Large intestine (tissue), 3 donors: ENCODE measurements around the gene KCNIP2. TPM values are rescaled to one million over a fixed set of nuclear protein-coding genes. Genes with fewer than 3 reads are reported as not detected.

Source experiments
- DNase-seq, 2 donors: peaks; one replicate each; pipeline versions ENCODE4 v3.0.0 to v3.0.0-alpha.2; 2013
- H3K27ac ChIP-seq: one replicate; pipeline ENCODE4 v1.5.1; 2013; ENCODE audit warnings: low read length
- H3K27me3 ChIP-seq: 2 replicates; pipeline ENCODE4 v1.6.1; 2013; ENCODE audit warnings: low read length; ENCODE audit not compliant: control insufficient read depth, insufficient read depth
- H3K36me3 ChIP-seq: 2 replicates; pipeline ENCODE4 v1.6.1; 2013; ENCODE audit warnings: low read length; ENCODE audit not compliant: control insufficient read depth, insufficient read depth
- H3K4me1 ChIP-seq: one replicate; pipeline ENCODE4 v1.6.1; 2013; ENCODE audit warnings: low read length; ENCODE audit not compliant: control insufficient read depth, insufficient read depth
- H3K4me3 ChIP-seq: one replicate; pipeline ENCODE4 v1.5.1; 2013; ENCODE audit warnings: low read length
- H3K9me3 ChIP-seq: one replicate; pipeline ENCODE4 v1.6.1; 2013; ENCODE audit warnings: mild to moderate bottlenecking, low read depth, low read length, moderate library complexity; ENCODE audit not compliant: control insufficient read depth
- WGBS: methylation state at CpG from one replicate; pipeline ENCODE4 v1.1.5; 2013; ENCODE audit warnings: low lambda C conversion rate; ENCODE audit not compliant: insufficient coverage; 5-methylcytosine and 5-hydroxymethylcytosine counted together
- polyA plus RNA-seq: library from polyadenylated mRNA; unstranded; fragments of 120-200 nt; gene quantifications from one replicate; pipeline ENCODE4 v1.2.1, GENCODE V29; 2013

Gene KCNIP2
- polyA plus RNA-seq, 1 donor, result 21.2 TPM

GRCh38 chr10:101782811-101783735, 60.5 kb downstream of the KCNIP2 start, which contains the start of gene NPM3:
Gene NPM3, minus strand, starts transcription at chr10:101783446. Its CDS starts 56 bp downstream, at chr10:101783390.
- peaks cover 32% of the 10 kb centered on the region for H3K4me1 ChIP-seq
- H3K36me3 ChIP-seq, result peaks cover 30% of the 10 kb centered on the region
- peak within 1 kb of the TSS; percentile 92 for H3K4me3 ChIP-seq
- WGBS, result no CpG with 5 or more reads among the region's 57 CpGs
- H3K9me3 ChIP-seq, result peaks cover 9% of the 10 kb centered on the region
- H3K27me3 ChIP-seq, result peaks cover 23% of the 10 kb centered on the region
- peak within 1 kb of the TSS; percentile 21 for H3K27ac ChIP-seq
- DNase-seq, result peak; percentile 65 to 81

- peaks cover 36% of the 10 kb centered on the region for H3K4me1 ChIP-seq
These were observed 61.4 kb downstream of the KCNIP2 start for GRCh38 chr10:101781984-101782810.

GRCh38 chr10:101781655-101781983, 62.0 kb downstream of the KCNIP2 start:
- H3K4me1 ChIP-seq, result peaks cover 36% of the 10 kb centered on the region
- peaks cover 9% of the 10 kb centered on the region for H3K9me3 ChIP-seq
- H3K4me3 ChIP-seq, result no peak overlapping the region
- H3K36me3 ChIP-seq, result peaks cover 18% of the 10 kb centered on the region
- no CpG with 5 or more reads among the region's 7 CpGs for WGBS
- DNase-seq, result no peak
- peaks cover 37% of the 10 kb centered on the region for H3K27me3 ChIP-seq
- no peak overlapping the region for H3K27ac ChIP-seq

More at GRCh38 chr10:101781984-101782810, 61.4 kb downstream of the KCNIP2 start:
- Histone ChIP-seq H3K27ac (no peak overlapping the region), H3K27me3 (peaks cover 31% of the 10 kb centered on the region), H3K36me3 (peaks cover 24% of the 10 kb centered on the region), H3K4me3 (peak overlapping the region; percentile 92), H3K9me3 (peaks cover 9% of the 10 kb centered on the region)
- no CpG with 5 or more reads among the region's 17 CpGs for WGBS
- no peak for DNase-seq

- Histone ChIP-seq H3K27ac (no peak overlapping the region), H3K27me3 (peaks cover 41% of the 10 kb centered on the region), H3K4me3 (no peak overlapping the region), H3K36me3 (peaks cover 13% of the 10 kb centered on the region), H3K9me3 (peaks cover 9% of the 10 kb centered on the region), H3K4me1 (peaks cover 36% of the 10 kb centered on the region)
- WGBS, result no CpG with 5 or more reads among the region's 14 CpGs
- DNase-seq, result peak in 1 of 2 donors; percentile 50
These were observed 62.6 kb downstream of the KCNIP2 start for GRCh38 chr10:101780818-101781654.

GRCh38 chr10:101780187-101780817, 63.3 kb downstream of the KCNIP2 start:
- no CpG with 5 or more reads among the region's 17 CpGs for WGBS
- no peak for DNase-seq
- peaks cover 38% of the 10 kb centered on the region for H3K4me1 ChIP-seq
- peak overlapping the region; percentile 39 for H3K4me3 ChIP-seq
- peaks cover 45% of the 10 kb centered on the region for H3K27me3 ChIP-seq
- peaks cover 5% of the 10 kb centered on the region for H3K36me3 ChIP-seq
- H3K27ac ChIP-seq, result no peak overlapping the region
- peaks cover 11% of the 10 kb centered on the region for H3K9me3 ChIP-seq

GRCh38 chr10:101779544-101780186, 63.9 kb downstream of the KCNIP2 start:
- peaks cover under 1% of the 10 kb centered on the region for H3K36me3 ChIP-seq
- peaks cover 51% of the 10 kb centered on the region for H3K27me3 ChIP-seq
- no CpG with 5 or more reads among the region's 51 CpGs for WGBS
- H3K4me1 ChIP-seq, result peaks cover 42% of the 10 kb centered on the region
- H3K4me3 ChIP-seq, result peak overlapping the region; percentile 39
- no peak overlapping the region for H3K27ac ChIP-seq
- DNase-seq, result peak; percentile 57 to 78
- H3K9me3 ChIP-seq, result peaks cover 17% of the 10 kb centered on the region

- no CpG with 5 or more reads among the region's 58 CpGs for WGBS
- H3K27me3 ChIP-seq, result peaks cover 58% of the 10 kb centered on the region
- H3K27ac ChIP-seq, result no peak overlapping the region
- no peaks in the 10 kb centered on the region for H3K36me3 ChIP-seq
- H3K9me3 ChIP-seq, result peaks cover 17% of the 10 kb centered on the region
- peak overlapping the region; percentile 39 for H3K4me3 ChIP-seq
- peak in 1 of 2 donors; percentile 85 for DNase-seq
- peaks cover 42% of the 10 kb centered on the region for H3K4me1 ChIP-seq
These were observed 64.6 kb downstream of the KCNIP2 start for GRCh38 chr10:101778781-101779543.

GRCh38 chr10:101778151-101778780, 65.3 kb downstream of the KCNIP2 start:
- H3K4me1 ChIP-seq, result peaks cover 42% of the 10 kb centered on the region
- H3K27me3 ChIP-seq, result peaks cover 65% of the 10 kb centered on the region
- peaks cover 17% of the 10 kb centered on the region for H3K9me3 ChIP-seq
- peak in 1 of 2 donors; percentile 60 for DNase-seq
- H3K36me3 ChIP-seq, result no peaks in the 10 kb centered on the region
- WGBS, result no CpG with 5 or more reads among the region's 12 CpGs
- no peak overlapping the region for H3K27ac ChIP-seq
- no peak overlapping the region for H3K4me3 ChIP-seq
